Neural cell (in vitro differentiated cells): ENCODE measurements around the gene UMODL1. TPM values are rescaled to one million over a fixed set of nuclear protein-coding genes. Genes with fewer than 3 reads are reported as not detected.
A peak's percentile ranks its signal among the peaks of the same experiment; 100 is the strongest.

ENCODE experiments used
- H2AFZ ChIP-seq: fragments of 200-600, 300-800 bp; sonication (generic), shearing (Covaris generic); 2 replicates; pipeline ENCODE4 v1.6.0; 2014; ENCODE audit warnings: low read depth, mild to moderate bottlenecking, antibody characterized with exemption, low read length, moderate library complexity
- H3F3A ChIP-seq: fragments of 200-600 bp; shearing (Covaris generic); 2 replicates; pipeline ENCODE4 v1.6.1; 2016; ENCODE audit warnings: mild to moderate bottlenecking, moderate library complexity, mixed read lengths, antibody characterized with exemption, low read length; ENCODE audit not compliant: insufficient read depth, poor library complexity, severe bottlenecking
- H3K27ac ChIP-seq: fragments of 200-600, 300-800 bp; sonication (generic), shearing (Covaris generic); 2 replicates; pipeline ENCODE4 v1.5.1; 2014; ENCODE audit warnings: mild to moderate bottlenecking, low read length, moderate library complexity
- H3K27me3 ChIP-seq: fragments of 300-800, 200-600 bp; sonication (generic), shearing (Covaris generic); 2 replicates; pipeline ENCODE4 v1.6.0; 2014; ENCODE audit warnings: mild to moderate bottlenecking, low read depth, low read length, moderate library complexity; ENCODE audit not compliant: insufficient read depth
- H3K36me3 ChIP-seq: fragments of 300-800, 200-600 bp; sonication (generic), shearing (Covaris generic); 2 replicates; pipeline ENCODE4 v1.5.1; 2014; ENCODE audit warnings: mild to moderate bottlenecking, antibody characterized with exemption, low read length, moderate library complexity; ENCODE audit not compliant: insufficient read depth
- H3K4me2 ChIP-seq: fragments of 300-800, 200-600 bp; sonication (generic), shearing (Covaris generic); 2 replicates; pipeline ENCODE4 v1.6.0; 2014; ENCODE audit warnings: mild to moderate bottlenecking, low read length
- H3K4me3 ChIP-seq: fragments of 300-800, 200-600 bp; sonication (generic), shearing (Covaris generic); 2 replicates; pipeline ENCODE4 v1.5.1; 2014; ENCODE audit warnings: mild to moderate bottlenecking, low read length, moderate library complexity
- H3K79me2 ChIP-seq: fragments of 200-600 bp; shearing (Covaris generic); replicated peaks from 2 replicates; pipeline ENCODE4 v1.6.0; 2014; ENCODE audit warnings: mild to moderate bottlenecking, low read length, moderate library complexity; ENCODE audit not compliant: insufficient read depth
- H3K9ac ChIP-seq: fragments of 300-800, 200-600 bp; sonication (generic), shearing (Covaris generic); 2 replicates; pipeline ENCODE4 v1.6.1; 2016; ENCODE audit warnings: mild to moderate bottlenecking, low read length, mixed read lengths
- H3K9me2 ChIP-seq: fragments of 200-600 bp; shearing (Covaris generic); 2 replicates; pipeline ENCODE4 v1.6.1; 2016; ENCODE audit warnings: mild to moderate bottlenecking, low read length, mixed read lengths; ENCODE audit not compliant: insufficient read depth
- H3K9me3 ChIP-seq: fragments of 200-600, 300-800 bp; sonication (generic), shearing (Covaris generic); 2 replicates; pipeline ENCODE4 v1.6.1; 2016; ENCODE audit warnings: mild to moderate bottlenecking, mixed run types, low read length, moderate library complexity, mixed read lengths
- H4K20me1 ChIP-seq: fragments of 200-600 bp; shearing (Covaris generic); 2 replicates; pipeline ENCODE4 v1.6.1; 2016; ENCODE audit warnings: mild to moderate bottlenecking, mixed run types; ENCODE audit not compliant: insufficient read depth
- EP300 ChIP-seq: fragments of 450-650 bp; conservative IDR thresholded peaks from 2 replicates; pipeline ENCODE4 v1.6.1; 2014; ENCODE audit warnings: antibody characterized with exemption, mild to moderate bottlenecking, moderate library complexity; ENCODE audit not compliant: poor library complexity, severe bottlenecking
- EZH2 ChIP-seq: fragments of 200-600, 300-800 bp; shearing (Covaris generic), sonication (generic); IDR thresholded peaks from 2 replicates; pipeline ENCODE4 v1.6.1; 2014; ENCODE audit warnings: antibody characterized with exemption, low read length, borderline replicate concordance, mild to moderate bottlenecking; ENCODE audit not compliant: insufficient read depth, poor library complexity, severe bottlenecking
- MXI1 ChIP-seq: fragments of 450-650 bp; conservative IDR thresholded peaks from 2 replicates; pipeline ENCODE4 v1.6.1; 2014; ENCODE audit warnings: antibody characterized with exemption, mild to moderate bottlenecking; ENCODE audit not compliant: poor library complexity, severe bottlenecking
- POLR2AphosphoS5 ChIP-seq: IDR thresholded peaks from 2 replicates; pipeline ENCODE4 v1.6.1; 2012
- RAD21 ChIP-seq: fragments of 450-650 bp; conservative IDR thresholded peaks from 2 replicates; pipeline ENCODE4 v1.6.1; 2014; ENCODE audit warnings: antibody characterized with exemption, mild to moderate bottlenecking, moderate library complexity
- SMC3 ChIP-seq: fragments of 450-650 bp; conservative IDR thresholded peaks from 2 replicates; pipeline ENCODE4 v1.6.1; 2014; ENCODE audit warnings: antibody characterized with exemption, mild to moderate bottlenecking, moderate library complexity; ENCODE audit not compliant: poor library complexity
- TAF1 ChIP-seq: IDR thresholded peaks from 2 replicates; pipeline ENCODE4 v1.6.1; 2012; ENCODE audit warnings: low read depth
- polyA plus RNA-seq: library from polyadenylated mRNA; depleted of rRNA; stranded (reverse); fragments of >200 nt; gene quantifications from 2 replicates; pipeline ENCODE4 v1.2.3, GENCODE V29; 2014
- TF ChIP-seq, protein P1 (sequence below): fragments of 450-650 bp; IDR thresholded peaks from 2 replicates; pipeline ENCODE4 v1.5.1; 2014; ENCODE audit warnings: antibody characterized with exemption, mild to moderate bottlenecking, moderate library complexity; ENCODE audit not compliant: poor library complexity, severe bottlenecking
- TF ChIP-seq, protein P2 (sequence below): IDR thresholded peaks from 2 replicates; pipeline ENCODE4 v1.6.1; 2012; ENCODE audit warnings: borderline replicate concordance

UMODL1 gene
- polyA plus RNA-seq, 1 donor from 2014 or later: 0.11 TPM

DNA sequence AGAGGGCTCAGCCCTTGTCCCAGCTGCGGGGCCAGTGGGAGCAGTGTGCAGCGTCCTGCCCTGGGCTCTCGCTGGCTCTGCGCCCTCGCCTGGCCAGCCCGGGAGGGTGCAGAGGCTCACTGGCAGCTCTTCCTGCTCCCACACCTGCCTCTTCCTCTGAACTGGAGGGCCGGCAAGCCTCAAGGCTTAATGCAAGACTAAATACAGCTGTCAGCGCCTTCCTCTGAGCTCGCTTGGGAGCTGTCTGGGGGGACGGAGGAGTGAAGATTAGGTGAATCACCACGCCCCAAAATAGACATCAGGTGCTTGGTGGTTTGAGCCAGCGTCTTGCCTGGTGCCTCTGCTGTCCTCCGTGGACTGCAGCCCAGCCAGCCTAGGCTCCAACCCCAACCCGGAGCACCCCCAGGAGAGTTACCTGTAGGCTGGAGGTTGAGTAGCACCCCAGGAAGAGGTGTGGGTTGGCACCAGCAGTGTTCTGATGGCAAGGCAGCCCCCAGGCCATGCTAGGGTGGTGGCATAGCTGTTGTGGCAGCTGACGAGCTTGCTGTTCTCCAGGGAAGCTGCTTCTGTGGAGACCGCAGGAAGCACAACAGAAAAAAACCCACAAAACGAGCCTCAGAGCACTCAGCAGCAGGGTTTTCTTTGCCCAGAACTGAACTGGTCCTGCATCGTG is 36.9 kb downstream of the UMODL1 start:
- no peaks in the 10 kb centered on the region for H3K9me3 ChIP-seq
- H3K4me3 ChIP-seq: no peak overlapping the region
- no peak overlapping the region for H2AFZ ChIP-seq
- H3K27ac ChIP-seq: no peak overlapping the region
- H3K36me3 ChIP-seq: no peaks in the 10 kb centered on the region
- no peaks in the 10 kb centered on the region for H3K79me2 ChIP-seq
- no peaks in the 10 kb centered on the region for H3K9me2 ChIP-seq
- no peak overlapping the region for H3K4me2 ChIP-seq
- H4K20me1 ChIP-seq: no peaks in the 10 kb centered on the region
- H3K27me3 ChIP-seq: no peaks in the 10 kb centered on the region
- peak; percentile 65 for TF ChIP-seq RAD21
- TF ChIP-seq SMC3: peak; percentile 75
- TF ChIP-seq POLR2AphosphoS5: no peak
- TF ChIP-seq, protein P1, sequence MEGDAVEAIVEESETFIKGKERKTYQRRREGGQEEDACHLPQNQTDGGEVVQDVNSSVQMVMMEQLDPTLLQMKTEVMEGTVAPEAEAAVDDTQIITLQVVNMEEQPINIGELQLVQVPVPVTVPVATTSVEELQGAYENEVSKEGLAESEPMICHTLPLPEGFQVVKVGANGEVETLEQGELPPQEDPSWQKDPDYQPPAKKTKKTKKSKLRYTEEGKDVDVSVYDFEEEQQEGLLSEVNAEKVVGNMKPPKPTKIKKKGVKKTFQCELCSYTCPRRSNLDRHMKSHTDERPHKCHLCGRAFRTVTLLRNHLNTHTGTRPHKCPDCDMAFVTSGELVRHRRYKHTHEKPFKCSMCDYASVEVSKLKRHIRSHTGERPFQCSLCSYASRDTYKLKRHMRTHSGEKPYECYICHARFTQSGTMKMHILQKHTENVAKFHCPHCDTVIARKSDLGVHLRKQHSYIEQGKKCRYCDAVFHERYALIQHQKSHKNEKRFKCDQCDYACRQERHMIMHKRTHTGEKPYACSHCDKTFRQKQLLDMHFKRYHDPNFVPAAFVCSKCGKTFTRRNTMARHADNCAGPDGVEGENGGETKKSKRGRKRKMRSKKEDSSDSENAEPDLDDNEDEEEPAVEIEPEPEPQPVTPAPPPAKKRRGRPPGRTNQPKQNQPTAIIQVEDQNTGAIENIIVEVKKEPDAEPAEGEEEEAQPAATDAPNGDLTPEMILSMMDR: peak; percentile 70
- no peak for TF ChIP-seq EP300
- TF ChIP-seq, protein P2, sequence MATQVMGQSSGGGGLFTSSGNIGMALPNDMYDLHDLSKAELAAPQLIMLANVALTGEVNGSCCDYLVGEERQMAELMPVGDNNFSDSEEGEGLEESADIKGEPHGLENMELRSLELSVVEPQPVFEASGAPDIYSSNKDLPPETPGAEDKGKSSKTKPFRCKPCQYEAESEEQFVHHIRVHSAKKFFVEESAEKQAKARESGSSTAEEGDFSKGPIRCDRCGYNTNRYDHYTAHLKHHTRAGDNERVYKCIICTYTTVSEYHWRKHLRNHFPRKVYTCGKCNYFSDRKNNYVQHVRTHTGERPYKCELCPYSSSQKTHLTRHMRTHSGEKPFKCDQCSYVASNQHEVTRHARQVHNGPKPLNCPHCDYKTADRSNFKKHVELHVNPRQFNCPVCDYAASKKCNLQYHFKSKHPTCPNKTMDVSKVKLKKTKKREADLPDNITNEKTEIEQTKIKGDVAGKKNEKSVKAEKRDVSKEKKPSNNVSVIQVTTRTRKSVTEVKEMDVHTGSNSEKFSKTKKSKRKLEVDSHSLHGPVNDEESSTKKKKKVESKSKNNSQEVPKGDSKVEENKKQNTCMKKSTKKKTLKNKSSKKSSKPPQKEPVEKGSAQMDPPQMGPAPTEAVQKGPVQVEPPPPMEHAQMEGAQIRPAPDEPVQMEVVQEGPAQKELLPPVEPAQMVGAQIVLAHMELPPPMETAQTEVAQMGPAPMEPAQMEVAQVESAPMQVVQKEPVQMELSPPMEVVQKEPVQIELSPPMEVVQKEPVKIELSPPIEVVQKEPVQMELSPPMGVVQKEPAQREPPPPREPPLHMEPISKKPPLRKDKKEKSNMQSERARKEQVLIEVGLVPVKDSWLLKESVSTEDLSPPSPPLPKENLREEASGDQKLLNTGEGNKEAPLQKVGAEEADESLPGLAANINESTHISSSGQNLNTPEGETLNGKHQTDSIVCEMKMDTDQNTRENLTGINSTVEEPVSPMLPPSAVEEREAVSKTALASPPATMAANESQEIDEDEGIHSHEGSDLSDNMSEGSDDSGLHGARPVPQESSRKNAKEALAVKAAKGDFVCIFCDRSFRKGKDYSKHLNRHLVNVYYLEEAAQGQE: no peak
- H3F3A ChIP-seq: no peaks in the 10 kb centered on the region
- no peak overlapping the region for H3K9ac ChIP-seq

DNA sequence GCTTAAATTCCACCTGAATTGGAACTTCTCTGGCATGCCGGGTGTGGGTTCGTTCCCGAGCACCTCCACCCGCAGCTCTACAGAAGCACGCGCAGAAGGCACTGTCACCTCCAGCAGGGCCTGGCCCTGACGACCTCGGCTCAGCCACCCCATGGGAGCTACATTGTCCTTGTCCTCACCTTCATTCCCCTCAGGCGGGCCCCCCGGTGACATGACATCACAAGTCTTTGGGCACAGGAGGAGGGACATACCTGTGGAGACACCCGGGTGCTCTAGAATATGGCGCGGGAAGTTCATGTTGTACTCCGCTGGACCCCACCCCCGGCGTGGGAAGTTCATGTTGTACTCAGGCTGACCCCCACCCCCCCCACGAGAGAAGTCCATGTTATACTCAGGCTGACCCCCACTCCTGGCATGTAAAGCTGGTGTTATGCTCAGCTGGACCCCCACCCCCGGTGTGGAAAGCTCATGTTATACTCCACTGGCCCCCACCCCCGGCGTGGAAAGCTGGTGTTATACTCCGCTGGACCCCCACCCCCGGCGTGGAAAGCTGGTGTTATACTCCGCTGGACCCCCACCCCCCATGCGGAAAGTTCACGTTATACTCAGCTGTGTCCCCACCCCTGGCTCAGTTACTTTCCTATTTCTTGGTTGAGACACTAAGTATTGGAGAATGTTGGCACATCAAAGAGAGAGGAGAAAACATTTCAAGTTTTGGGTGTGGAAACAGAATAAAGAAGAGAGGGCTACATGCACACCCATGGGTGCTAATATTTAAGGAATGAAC is 37.6 kb downstream of the UMODL1 start:
- H3K36me3 ChIP-seq: no peaks in the 10 kb centered on the region
- no peak overlapping the region for H3K27ac ChIP-seq
- H3K27me3 ChIP-seq: no peaks in the 10 kb centered on the region
- H3K4me2 ChIP-seq: no peak overlapping the region
- H4K20me1 ChIP-seq: no peaks in the 10 kb centered on the region
- no peaks in the 10 kb centered on the region for H3K79me2 ChIP-seq
- H3K9ac ChIP-seq: no peak overlapping the region
- no peaks in the 10 kb centered on the region for H3K9me2 ChIP-seq
- H3F3A ChIP-seq: no peaks in the 10 kb centered on the region
- no peak for TF ChIP-seq SMC3
- no peak for TF ChIP-seq MXI1
- TF ChIP-seq TAF1: no peak
- TF ChIP-seq, protein P2: no peak
- no peak for TF ChIP-seq EZH2
- TF ChIP-seq, protein P1: no peak
- TF ChIP-seq EP300: no peak
- TF ChIP-seq POLR2AphosphoS5: no peak
- TF ChIP-seq RAD21: no peak
- H2AFZ ChIP-seq: no peak overlapping the region
- no peak overlapping the region for H3K4me3 ChIP-seq
- H3K9me3 ChIP-seq: no peaks in the 10 kb centered on the region
